ENCODE data around the gene SLC49A3.

GRCh38 chr4:657834-658667, 30.9 kb downstream of the SLC49A3 start:
- no peak for TF ChIP-seq CTCF (conservative IDR thresholded peaks at IDR 0.05; ENCODE audit: low read length)
- TF ChIP-seq EZH2phosphoT487 (IDR thresholded peaks at IDR 0.05; ENCODE audit: borderline replicate concordance) = no peak
